K562 (cell line): ENCODE data around the gene POP7. TPM values are rescaled to one million over a fixed set of nuclear protein-coding genes. Genes with fewer than 3 reads are reported as not detected.

Source experiments
- AFF1 ChIP-seq, 2 experiments: fragments of 450-650 bp; IDR thresholded peaks; 2 replicates each; pipeline ENCODE4 v1.6.1; 2018; ENCODE audit warnings: mild to moderate bottlenecking in 2 of 2, low read depth in 1 of 2; ENCODE audit not compliant: partially characterized antibody in 2 of 2
- CBX3 ChIP-seq, 2 experiments: IDR thresholded peaks; 1 replicate in 1 of 2; 2 replicates in 1 of 2; pipeline ENCODE4 v1.6.1; 2012; ENCODE audit warnings: inconsistent platforms in 2 of 2, low read length in 2 of 2, borderline replicate concordance in 1 of 2, control low read depth in 1 of 2
- ETS1 ChIP-seq: conservative IDR thresholded peaks from 2 replicates; pipeline ENCODE4 v1.6.1; 2011; ENCODE audit warnings: low read depth, mild to moderate bottlenecking, low read length; ENCODE audit not compliant: control insufficient read depth
- HNRNPLL ChIP-seq: fragments of 200-400 bp; formaldehyde crosslinking; IDR thresholded peaks from 2 replicates; pipeline ENCODE4 v1.6.1; 2017; ENCODE audit warnings: low read length, low read depth, mild to moderate bottlenecking; ENCODE audit not compliant: poor library complexity, severe bottlenecking
- MIER1 ChIP-seq: fragments of 450-650 bp; IDR thresholded peaks from 2 replicates; pipeline ENCODE4 v1.6.1; 2016; ENCODE audit warnings: antibody characterized with exemption, mild to moderate bottlenecking, low read depth
- MYNN ChIP-seq, 2 experiments: sonication (generic); formaldehyde crosslinking in 1 of 2; IDR thresholded peaks; 2 replicates each; pipeline versions ENCODE4 v1.5.0 to v1.6.1; 2016 to 2020; ENCODE audit warnings: antibody characterized with exemption in 1 of 2, missing genetic modification reagents in 1 of 2
- NCOR1 ChIP-seq: fragments of 450-650 bp; IDR thresholded peaks from 2 replicates; pipeline ENCODE4 v1.6.1; 2016; ENCODE audit warnings: mild to moderate bottlenecking, moderate library complexity
- NEUROD1 ChIP-seq: fragments of 150-350 bp; IDR thresholded peaks from 2 replicates; pipeline ENCODE4 v1.6.1; 2014; ENCODE audit warnings: borderline replicate concordance, low read length, low read depth; ENCODE audit not compliant: partially characterized antibody
- NUFIP1 ChIP-seq: fragments of 450-650 bp; IDR thresholded peaks from 2 replicates; pipeline ENCODE4 v1.6.1; 2018; ENCODE audit not compliant: partially characterized antibody
- OTX1 ChIP-seq: fragments of 450-650 bp; formaldehyde crosslinking; IDR thresholded peaks from 2 replicates; pipeline ENCODE4 v1.4.0; 2022; ENCODE audit warnings: mild to moderate bottlenecking
- RBM34 ChIP-seq: fragments of 200-400 bp; formaldehyde crosslinking; IDR thresholded peaks from 2 replicates; pipeline ENCODE4 v1.6.1; 2018; ENCODE audit warnings: low read length, borderline replicate concordance; ENCODE audit not compliant: insufficient read depth
- TARDBP ChIP-seq: fragments of 450-650 bp; IDR thresholded peaks from 2 replicates; pipeline ENCODE4 v1.6.1; 2016
- U2AF2 ChIP-seq: fragments of 200-400 bp; formaldehyde crosslinking; optimal IDR thresholded peaks from 2 replicates; pipeline ENCODE3; 2017; ENCODE audit warnings: low read depth, mild to moderate bottlenecking, low read length
- ZBTB43 ChIP-seq: sonication (generic); formaldehyde crosslinking; IDR thresholded peaks from 2 replicates; pipeline ENCODE4 v1.8.0; 2023; ENCODE audit warnings: mild to moderate bottlenecking, missing genetic modification reagents
- ZC3H11A ChIP-seq: IDR thresholded peaks from 2 replicates; pipeline ENCODE4 v1.6.1; 2012; ENCODE audit warnings: low read depth, low read length, improper control_type of control experiment
- ZNF121 ChIP-seq: sonication (generic); formaldehyde crosslinking; conservative IDR thresholded peaks from 2 replicates; pipeline ENCODE4 v1.8.0; 2022; ENCODE audit warnings: missing genetic modification reagents
- ZNF740 ChIP-seq, 3 experiments: fragments of 200-800 bp in 1 of 3; sonication (Bioruptor generic) in 1 of 3; sonication (generic) in 1 of 3; formaldehyde crosslinking in 1 of 3; IDR thresholded peaks; 2 replicates each; pipeline versions ENCODE4 v1.6.1 to v1.8.0; 2016 to 2022; ENCODE audit warnings: mild to moderate bottlenecking in 2 of 3, missing compliant biosample characterization in 2 of 3, missing genetic modification characterization in 2 of 3, missing genetic modification reagents in 1 of 3
- ZNF764 ChIP-seq: fragments of 250-450 bp; sonication (Bioruptor Pico); IDR thresholded peaks from 2 replicates; pipeline ENCODE4 v1.4.0; 2020; ENCODE audit warnings: low read depth, mild to moderate bottlenecking, moderate library complexity
- ZSCAN32 ChIP-seq: fragments of 450-650 bp; formaldehyde crosslinking; IDR thresholded peaks from 2 replicates; pipeline ENCODE4 v1.4.0; 2020; ENCODE audit warnings: mild to moderate bottlenecking, moderate library complexity
- polyA plus RNA-seq, 8 experiments: library from polyadenylated mRNA; depleted of rRNA in 4 of 8; stranded (reverse) in 5 of 8; unstranded in 3 of 8; fragments of >200 nt; fragmentation: Nextera tagmentation in 2 of 8; fragmentation: Illumina TruSeq in 1 of 8; extraction: Ambion mirVana in 2 of 8; extraction: Trizol in 1 of 8; gene quantifications; 2 replicates each; pipeline versions ENCODE4 v1.2.1 to v1.2.3, GENCODE V29; 2011 to 2014; ENCODE audit warnings: inconsistent platforms in 1 of 8, missing spikeins in 1 of 8
- total RNA-seq, 7 experiments: library from RNA; depleted of rRNA in 6 of 7; stranded (reverse); fragments of >200 nt in 6 of 7; fragmentation: Illumina TruSeq in 2 of 7; extraction: Trizol in 2 of 7; gene quantifications; 2 replicates each; pipeline versions ENCODE4 v1.2.1 to v1.2.3, GENCODE V29; 2011 to 2021; ENCODE audit warnings: low replicate concordance in 1 of 7

The POP7 gene
- total and polyA plus RNA-seq, 9 of the 15 experiments (the other 6 are each of a cell fraction or from before 2014, with no cell fraction given) = 11.5 to 163 (median 68.9) TPM

GRCh38 chr7:100705320-100705752, 585 bp upstream of the POP7 start (continued):
- TF ChIP-seq ZBTB43 (CRISPR knock-in tag) (no peak), AFF1 (IDR thresholded peaks at IDR 0.05; ENCODE audit: low read depth in 1 of 2, partially characterized antibody in 2 of 2) (peak; percentile 47 to 61), ZC3H11A (no peak), ZNF764 (CRISPR knock-in tag) (0 out of 2 replicates have a peak, but pooled peaks have one; percentile 7), U2AF2 (no peak), OTX1 (CRISPR knock-in tag) (peak; percentile 79), CBX3 (IDR thresholded peaks at IDR 0.05; ENCODE audit: borderline replicate concordance in 1 of 2, low read length in 2 of 2) (no peak), ZNF740 (CRISPR knock-in tag; IDR thresholded peaks at IDR 0.05) (peak; percentile 66), ZNF740 (tag; IDR thresholded peaks at IDR 0.05) (no peak), MIER1 (no peak), TARDBP (peak; percentile 57; the same call in 1 of the 2 replicates), RBM34 (no peak), ZNF121 (CRISPR knock-in tag) (no peak), ETS1 (peak; percentile 38; the same call in 1 of the 2 replicates), NUFIP1 (no peak), NEUROD1 (no peak), NCOR1 (no peak), MYNN (IDR thresholded peaks at IDR 0.05) (peak; percentile 61), MYNN (CRISPR knock-in tag; IDR thresholded peaks at IDR 0.05) (no peak), ZSCAN32 (CRISPR knock-in tag) (no peak), HNRNPLL (no peak)
